A549 (cell line): ENCODE measurements around the gene SCML1. TPM values are rescaled to one million over a fixed set of nuclear protein-coding genes. Genes with fewer than 3 reads are reported as not detected.

Experiments used
- ATAC-seq, 2 experiments: fragments of 200-7000 bp in 1 of 2; fragments of >200 bp in 1 of 2; cut with Nextera tagmentation in 1 of 2; cut with Tn5 transposase in 1 of 2; 3 replicates each; pipeline versions ENCODE4 v1.8.0 to v1.9.1; 2018 to 2020; ENCODE audit warnings: mild to moderate bottlenecking in 1 of 2, moderate library complexity in 1 of 2
- CTCF ChIA-PET: fragments of 300-600 bp; sonication (Branson Sonifier 250); formaldehyde crosslinking; extraction: SDS; loops from one replicate; lab custom pipeline; 2021; ENCODE audit warnings: antibody characterized with exemption, inconsistent platforms; lab: Yijun Ruan, JAX
- POLR2A ChIA-PET: fragments of 350-600 bp; formaldehyde crosslinking; extraction: SDS; loops from one replicate; lab custom pipeline; 2021; ENCODE audit warnings: antibody characterized with exemption, inconsistent platforms; lab: Yijun Ruan, JAX
- DNase-seq, 2 experiments: peaks; one replicate each; pipeline versions ENCODE4 v3.0.0 to v3.0.0-alpha.2; 2011 to 2016; ENCODE audit warnings: low read depth in 1 of 2, low spot score in 1 of 2
- FAIRE-seq: peaks from 2 replicates; lab custom pipeline; 2011; peaks lifted over from hg19 to GRCh38; lab: Jason Lieb, UNC
- H3K27ac ChIP-seq, 2 experiments: fragments of >200 bp; sonication (Bioruptor Twin); formaldehyde crosslinking; 3 replicates each; pipeline ENCODE4 v1.5.1; 2016 to 2017
- H3K4me1 ChIP-seq: fragments of >200 bp; sonication (Bioruptor Twin); formaldehyde crosslinking; 3 replicates; pipeline ENCODE4 v1.6.1; 2016
- H3K4me2 ChIP-seq: fragments of >200 bp; sonication (Bioruptor Twin); formaldehyde crosslinking; 3 replicates; pipeline ENCODE4 v1.6.1; 2016
- H3K4me3 ChIP-seq: fragments of >200 bp; sonication (Bioruptor Twin); formaldehyde crosslinking; 3 replicates; pipeline ENCODE4 v1.5.1; 2016
- H3K9me3 ChIP-seq: fragments of >200 bp; sonication (Bioruptor Twin); formaldehyde crosslinking; 3 replicates; pipeline ENCODE4 v1.6.1; 2016
- CBX2 ChIP-seq: fragments of 200-600 bp; sonication (generic); IDR thresholded peaks from 2 replicates; pipeline ENCODE4 v1.6.1; 2016; ENCODE audit warnings: low read depth, mild to moderate bottlenecking, borderline replicate concordance
- CBX8 ChIP-seq: fragments of 200-600 bp; sonication (generic); IDR thresholded peaks from 2 replicates; pipeline ENCODE4 v1.6.1; 2016
- CEBPB ChIP-seq, 2 experiments: fragments of >200 bp in 1 of 2; sonication (Bioruptor Twin) in 1 of 2; formaldehyde crosslinking in 1 of 2; IDR thresholded peaks; 2 replicates each; pipeline ENCODE4 v1.6.1; 2012 to 2016
- CHD2 ChIP-seq: fragments of 150-350 bp; IDR thresholded peaks from 2 replicates; pipeline ENCODE4 v1.6.1; 2014; ENCODE audit warnings: low read length; ENCODE audit not compliant: partially characterized antibody
- EHF ChIP-seq: fragments of 250-450 bp; sonication (Bioruptor Pico); IDR thresholded peaks from 2 replicates; pipeline ENCODE4 v1.5.0; 2020; ENCODE audit warnings: mild to moderate bottlenecking
- EHMT2 ChIP-seq: fragments of 200-600 bp; sonication (generic); IDR thresholded peaks from 2 replicates; pipeline ENCODE4 v1.6.1; 2016; ENCODE audit warnings: antibody characterized with exemption, low read depth, mild to moderate bottlenecking, moderate library complexity
- EP300 ChIP-seq, 2 experiments: fragments of >200 bp; sonication (Bioruptor Twin); formaldehyde crosslinking; IDR thresholded peaks; 2 replicates in 1 of 2; 3 replicates in 1 of 2; pipeline ENCODE4 v1.6.1; 2016 to 2017
- FOSL2 ChIP-seq, 2 experiments: fragments of 450-650 bp in 1 of 2; fragments of >200 bp in 1 of 2; sonication (Bioruptor Twin) in 1 of 2; formaldehyde crosslinking; IDR thresholded peaks; 2 replicates each; pipeline versions ENCODE4 v1.5.0 to v1.6.1; 2016 to 2020; ENCODE audit warnings: mild to moderate bottlenecking in 1 of 2, moderate library complexity in 1 of 2
- FOXS1 ChIP-seq: fragments of 250-450 bp; sonication (Bioruptor Pico); IDR thresholded peaks from 2 replicates; pipeline ENCODE4 v1.5.0; 2020; ENCODE audit warnings: mild to moderate bottlenecking, moderate library complexity
- GATA3 ChIP-seq: IDR thresholded peaks from 2 replicates; pipeline ENCODE4 v1.6.1; 2012; ENCODE audit warnings: borderline replicate concordance
- HEYL ChIP-seq: fragments of 250-450 bp; sonication (Bioruptor Pico); IDR thresholded peaks from 2 replicates; pipeline ENCODE4 v1.8.0; 2021; ENCODE audit warnings: mild to moderate bottlenecking, moderate library complexity
- HOXB13 ChIP-seq: fragments of 250-450 bp; sonication (Bioruptor Pico); IDR thresholded peaks from 2 replicates; pipeline ENCODE4 v1.5.0; 2020; ENCODE audit warnings: low read depth, mild to moderate bottlenecking, moderate library complexity
- JUN ChIP-seq, 2 experiments: fragments of >200 bp; sonication (Bioruptor Twin); formaldehyde crosslinking; IDR thresholded peaks; 2 replicates in 1 of 2; 3 replicates in 1 of 2; pipeline ENCODE4 v1.6.1; 2016 to 2017
- MAFK ChIP-seq: fragments of 450-650 bp; IDR thresholded peaks from 2 replicates; pipeline ENCODE4 v1.6.1; 2014; ENCODE audit not compliant: partially characterized antibody
- MYC ChIP-seq: IDR thresholded peaks from 2 replicates; pipeline ENCODE4 v1.6.1; 2012; ENCODE audit warnings: mild to moderate bottlenecking, inconsistent platforms, low read length, improper control_type of control experiment, borderline replicate concordance
- NFE2L2 ChIP-seq: fragments of 150-350 bp; conservative IDR thresholded peaks from 2 replicates; pipeline ENCODE4 v1.6.1; 2014; ENCODE audit warnings: low read length
- NPAS2 ChIP-seq: fragments of 250-450 bp; sonication (Bioruptor Pico); IDR thresholded peaks from 2 replicates; pipeline ENCODE4 v1.8.0; 2022; ENCODE audit warnings: mild to moderate bottlenecking, moderate library complexity, borderline replicate concordance
- NR3C1 ChIP-seq: fragments of >200 bp; sonication (Bioruptor Twin); formaldehyde crosslinking; IDR thresholded peaks from 3 replicates; pipeline ENCODE4 v1.6.1; 2017
- PHF8 ChIP-seq: fragments of 200-600 bp; sonication (generic); IDR thresholded peaks from 2 replicates; pipeline ENCODE4 v1.6.1; 2016; ENCODE audit warnings: low read depth, mild to moderate bottlenecking, antibody characterized with exemption, moderate library complexity, borderline replicate concordance
- POLR2AphosphoS2 ChIP-seq: conservative IDR thresholded peaks from 2 replicates; pipeline ENCODE4 v1.6.1; 2012; ENCODE audit warnings: low read length, improper control_type of control experiment, inconsistent platforms
- RAD21 ChIP-seq, 2 experiments: fragments of >200 bp in 1 of 2; sonication (Bioruptor Twin) in 1 of 2; formaldehyde crosslinking in 1 of 2; IDR thresholded peaks in 1 of 2; conservative IDR thresholded peaks in 1 of 2; 2 replicates in 1 of 2; 3 replicates in 1 of 2; pipeline ENCODE4 v1.6.1; 2012 to 2018; ENCODE audit warnings: inconsistent platforms in 1 of 2
- RCOR1 ChIP-seq: fragments of 150-350 bp; IDR thresholded peaks from 2 replicates; pipeline ENCODE4 v1.6.1; 2014; ENCODE audit warnings: antibody characterized with exemption, low read length, low read depth
- RFX5 ChIP-seq: fragments of 450-650 bp; IDR thresholded peaks from 2 replicates; pipeline ENCODE4 v1.7.1; 2014; ENCODE audit warnings: antibody characterized with exemption, mild to moderate bottlenecking, moderate library complexity
- SREBF2 ChIP-seq: fragments of 450-650 bp; IDR thresholded peaks from 2 replicates; pipeline ENCODE4 v1.6.1; 2014; ENCODE audit warnings: mild to moderate bottlenecking, moderate library complexity
- TFCP2L1 ChIP-seq: fragments of 250-450 bp; sonication (Bioruptor Pico); IDR thresholded peaks from 2 replicates; pipeline ENCODE4 v1.5.0; 2021; ENCODE audit warnings: mild to moderate bottlenecking
- TP53 ChIP-seq: fragments of 250-450 bp; sonication (Bioruptor Pico); IDR thresholded peaks from 2 replicates; pipeline ENCODE4 v1.5.0; 2021; ENCODE audit warnings: mild to moderate bottlenecking, moderate library complexity
- ZFP36 ChIP-seq: fragments of 450-650 bp; IDR thresholded peaks from 2 replicates; pipeline ENCODE4 v1.6.1; 2014; ENCODE audit warnings: borderline replicate concordance; ENCODE audit not compliant: partially characterized antibody
- ZSCAN20 ChIP-seq: fragments of 250-450 bp; sonication (Bioruptor Pico); IDR thresholded peaks from 2 replicates; pipeline ENCODE4 v1.8.0; 2022; ENCODE audit warnings: mild to moderate bottlenecking, moderate library complexity
- WGBS: methylation state at CpG from one replicate; pipeline ENCODE4 v1.1.6; 2017; ENCODE audit errors: missing lambda C conversion rate; 5-methylcytosine and 5-hydroxymethylcytosine counted together
- polyA plus RNA-seq, 4 experiments: library from polyadenylated mRNA; depleted of rRNA in 3 of 4; stranded (reverse); fragments of >200 nt; fragmentation: RNase III in 1 of 4; extraction: RNeasy Plus Mini Kit Qiagen cat#74134 plus additional on column Dnase treatment in 1 of 4; gene quantifications; 2 replicates in 3 of 4; 3 replicates in 1 of 4; pipeline ENCODE4 v1.2.3, GENCODE V29; 2011 to 2017
- TF ChIP-seq, protein P1 (sequence below): fragments of 150-350 bp; IDR thresholded peaks from 2 replicates; pipeline ENCODE4 v1.6.1; 2014; ENCODE audit warnings: low read depth, mild to moderate bottlenecking, low read length
- TF ChIP-seq, protein P2 (sequence below): fragments of 450-650 bp; IDR thresholded peaks from 2 replicates; pipeline ENCODE4 v1.6.1; 2014; ENCODE audit warnings: antibody characterized with exemption
- TF ChIP-seq, protein P3 (sequence below): IDR thresholded peaks from 2 replicates; pipeline ENCODE4 v1.6.1; 2012; ENCODE audit warnings: low read depth, borderline replicate concordance
- TF ChIP-seq, protein P4 (sequence below): fragments of >200 bp; sonication (Bioruptor Twin); formaldehyde crosslinking; IDR thresholded peaks from 2 replicates; pipeline ENCODE4 v1.6.1; 2016
- TF ChIP-seq, protein P5 (sequence below): fragments of >200 bp; sonication (Bioruptor Twin); formaldehyde crosslinking; IDR thresholded peaks from 3 replicates; pipeline ENCODE4 v1.6.1; 2016
- TF ChIP-seq, protein P6 (sequence below): IDR thresholded peaks from 2 replicates; pipeline ENCODE4 v1.6.1; 2012

The SCML1 gene
- polyA plus RNA-seq, 2 of the 4 experiments (the other 2 are of a cell fraction) = 4.9 to 13.3 TPM

DNA sequence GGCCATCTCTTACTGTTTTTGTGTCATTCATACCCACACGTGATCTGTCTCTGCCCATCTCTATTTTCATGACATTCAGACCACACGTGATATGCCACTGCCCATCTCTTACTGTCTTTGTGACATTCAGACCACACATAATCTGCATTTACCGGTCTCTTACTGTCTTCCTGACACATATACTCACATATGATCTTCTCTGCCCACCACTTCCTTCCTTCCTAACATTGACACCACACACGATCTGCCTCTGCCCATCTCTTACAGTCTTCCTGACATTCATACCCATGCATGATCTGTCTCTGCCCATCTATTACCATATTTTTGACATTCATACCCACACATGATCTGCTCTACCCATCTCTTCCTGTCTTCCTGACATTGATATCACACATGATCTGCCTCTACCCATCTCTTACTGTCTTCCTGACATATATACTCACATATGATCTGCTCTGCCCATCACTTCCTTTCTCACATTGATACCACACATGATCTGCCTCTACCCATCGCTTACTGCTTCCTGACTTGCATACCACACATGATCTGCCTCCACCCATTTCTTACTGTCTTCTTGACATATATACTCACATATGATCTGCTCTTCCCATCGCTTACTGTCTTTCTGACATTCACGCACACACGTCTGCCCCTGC, 36.1 kb downstream of the SCML1 start (continued):
- TF ChIP-seq, protein P1, sequence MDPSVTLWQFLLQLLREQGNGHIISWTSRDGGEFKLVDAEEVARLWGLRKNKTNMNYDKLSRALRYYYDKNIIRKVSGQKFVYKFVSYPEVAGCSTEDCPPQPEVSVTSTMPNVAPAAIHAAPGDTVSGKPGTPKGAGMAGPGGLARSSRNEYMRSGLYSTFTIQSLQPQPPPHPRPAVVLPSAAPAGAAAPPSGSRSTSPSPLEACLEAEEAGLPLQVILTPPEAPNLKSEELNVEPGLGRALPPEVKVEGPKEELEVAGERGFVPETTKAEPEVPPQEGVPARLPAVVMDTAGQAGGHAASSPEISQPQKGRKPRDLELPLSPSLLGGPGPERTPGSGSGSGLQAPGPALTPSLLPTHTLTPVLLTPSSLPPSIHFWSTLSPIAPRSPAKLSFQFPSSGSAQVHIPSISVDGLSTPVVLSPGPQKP = no peak
- TF ChIP-seq ZSCAN20 (CRISPR knock-in tag) (no peak), HOXB13 (no peak), EHMT2 (no peak), CBX2 (no peak)
- TF ChIP-seq, protein P2, sequence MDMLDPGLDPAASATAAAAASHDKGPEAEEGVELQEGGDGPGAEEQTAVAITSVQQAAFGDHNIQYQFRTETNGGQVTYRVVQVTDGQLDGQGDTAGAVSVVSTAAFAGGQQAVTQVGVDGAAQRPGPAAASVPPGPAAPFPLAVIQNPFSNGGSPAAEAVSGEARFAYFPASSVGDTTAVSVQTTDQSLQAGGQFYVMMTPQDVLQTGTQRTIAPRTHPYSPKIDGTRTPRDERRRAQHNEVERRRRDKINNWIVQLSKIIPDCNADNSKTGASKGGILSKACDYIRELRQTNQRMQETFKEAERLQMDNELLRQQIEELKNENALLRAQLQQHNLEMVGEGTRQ = no peak
- TF ChIP-seq, all 56 proteins: peak for 0

DNA sequence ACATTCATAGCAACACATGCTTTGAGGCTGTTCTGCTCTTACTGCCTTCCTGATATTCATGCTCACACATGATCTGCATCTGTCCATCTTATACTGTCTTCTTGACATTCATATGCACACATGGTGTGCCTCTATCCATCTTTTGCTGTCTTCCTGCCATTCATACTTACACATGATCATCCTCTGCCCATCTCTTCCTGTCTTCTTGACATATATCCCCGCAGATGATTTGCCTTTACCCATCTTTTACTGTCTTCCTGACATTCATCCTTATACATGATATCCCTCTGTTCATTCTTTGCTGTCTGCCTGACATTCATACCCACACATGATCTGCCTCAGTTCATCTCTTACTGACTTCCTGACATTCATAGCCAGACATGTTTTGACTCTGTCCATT, 36.8 kb downstream of the SCML1 start:
- no peak overlapping the region for H3K27ac ChIP-seq
- no peak overlapping the region for H3K4me3 ChIP-seq
- DNase-seq (no peak), ATAC-seq (no peak), FAIRE-seq (no peak)
- WGBS = 5% methylated on average over 1 of the region's 1 CpG
- ChIA-PET POLR2A (no interaction called here), CTCF (no interaction called here)
- H3K4me1 ChIP-seq = no peaks in the 10 kb centered on the region
- H3K4me2 ChIP-seq = no peak overlapping the region
- no peaks in the 10 kb centered on the region for H3K9me3 ChIP-seq
- TF ChIP-seq NPAS2 (no peak), GATA3 (no peak), CBX8 (no peak), RFX5 (no peak), HOXB13 (no peak), MYC (no peak), TP53 (CRISPR knock-in tag) (no peak), POLR2AphosphoS2 (no peak), RAD21 (conservative IDR thresholded peaks at IDR 0.05 in 1 of 2, IDR thresholded peaks at IDR 0.05 in 1 of 2) (no peak), TFCP2L1 (no peak), NR3C1 (no peak), FOXS1 (CRISPR knock-in tag) (no peak), CEBPB (IDR thresholded peaks at IDR 0.05) (no peak), FOSL2 (IDR thresholded peaks at IDR 0.05) (no peak), FOSL2 (CRISPR knock-in tag; IDR thresholded peaks at IDR 0.05) (no peak)
- TF ChIP-seq, protein P3, sequence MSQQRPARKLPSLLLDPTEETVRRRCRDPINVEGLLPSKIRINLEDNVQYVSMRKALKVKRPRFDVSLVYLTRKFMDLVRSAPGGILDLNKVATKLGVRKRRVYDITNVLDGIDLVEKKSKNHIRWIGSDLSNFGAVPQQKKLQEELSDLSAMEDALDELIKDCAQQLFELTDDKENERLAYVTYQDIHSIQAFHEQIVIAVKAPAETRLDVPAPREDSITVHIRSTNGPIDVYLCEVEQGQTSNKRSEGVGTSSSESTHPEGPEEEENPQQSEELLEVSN = no peak
- TF ChIP-seq, protein P4, sequence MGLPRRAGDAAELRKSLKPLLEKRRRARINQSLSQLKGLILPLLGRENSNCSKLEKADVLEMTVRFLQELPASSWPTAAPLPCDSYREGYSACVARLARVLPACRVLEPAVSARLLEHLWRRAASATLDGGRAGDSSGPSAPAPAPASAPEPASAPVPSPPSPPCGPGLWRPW = no peak
- TF ChIP-seq, all 56 proteins: peak for 0

DNA sequence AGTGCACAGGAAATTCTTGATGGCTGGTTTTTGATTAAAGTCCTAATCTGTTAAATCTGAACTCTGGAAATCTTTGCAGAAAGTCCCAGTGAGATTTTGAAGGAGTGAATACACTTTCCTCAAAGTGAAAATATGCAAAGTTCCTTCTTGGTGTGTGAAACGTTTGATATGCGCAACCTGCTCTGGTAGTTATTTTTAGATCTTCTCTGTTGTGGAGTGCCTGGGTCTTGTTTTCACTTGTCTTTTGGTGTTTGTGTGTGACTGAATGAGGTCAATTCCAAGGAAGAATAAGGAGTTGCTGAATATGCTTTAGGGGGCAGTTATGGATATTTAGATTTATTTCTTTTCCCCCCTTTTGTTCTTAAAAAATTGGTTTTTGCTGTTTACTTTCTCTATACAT, 41.7 kb downstream of the SCML1 start:
- Histone ChIP-seq H3K4me2 (no peak overlapping the region), H3K27ac (no peak overlapping the region), H3K4me3 (no peak overlapping the region), H3K4me1 (no peaks in the 10 kb centered on the region), H3K9me3 (no peaks in the 10 kb centered on the region)
- DNase-seq = no peak
- POLR2A ChIA-PET = no interaction called here
- no peak for ATAC-seq
- WGBS = 63% methylated on average over 2 of the region's 2 CpGs
- CTCF ChIA-PET = no interaction called here
- FAIRE-seq = no peak
- TF ChIP-seq HEYL (CRISPR knock-in tag) (no peak), POLR2AphosphoS2 (no peak), EHF (CRISPR knock-in tag) (no peak), MAFK (no peak), SREBF2 (no peak), JUN (IDR thresholded peaks at IDR 0.05) (no peak), ZFP36 (no peak), CBX2 (no peak), PHF8 (no peak), NFE2L2 (no peak), CHD2 (no peak), RCOR1 (no peak), NR3C1 (no peak), EP300 (IDR thresholded peaks at IDR 0.05) (no peak), CEBPB (IDR thresholded peaks at IDR 0.05) (no peak)
- TF ChIP-seq, protein P5, sequence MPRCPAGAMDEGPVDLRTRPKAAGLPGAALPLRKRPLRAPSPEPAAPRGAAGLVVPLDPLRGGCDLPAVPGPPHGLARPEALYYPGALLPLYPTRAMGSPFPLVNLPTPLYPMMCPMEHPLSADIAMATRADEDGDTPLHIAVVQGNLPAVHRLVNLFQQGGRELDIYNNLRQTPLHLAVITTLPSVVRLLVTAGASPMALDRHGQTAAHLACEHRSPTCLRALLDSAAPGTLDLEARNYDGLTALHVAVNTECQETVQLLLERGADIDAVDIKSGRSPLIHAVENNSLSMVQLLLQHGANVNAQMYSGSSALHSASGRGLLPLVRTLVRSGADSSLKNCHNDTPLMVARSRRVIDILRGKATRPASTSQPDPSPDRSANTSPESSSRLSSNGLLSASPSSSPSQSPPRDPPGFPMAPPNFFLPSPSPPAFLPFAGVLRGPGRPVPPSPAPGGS = no peak
- TF ChIP-seq, protein P6, sequence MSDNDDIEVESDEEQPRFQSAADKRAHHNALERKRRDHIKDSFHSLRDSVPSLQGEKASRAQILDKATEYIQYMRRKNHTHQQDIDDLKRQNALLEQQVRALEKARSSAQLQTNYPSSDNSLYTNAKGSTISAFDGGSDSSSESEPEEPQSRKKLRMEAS = no peak
